HG03060 (cell line): Measurements from ENCODE around the gene NCAN.

ENCODE experiments used
- ATAC-seq: cut with Tn5 transposase; IDR thresholded peaks from one replicate; pipeline ENCODE4 v1.9.1; 2021; ENCODE audit warnings: low read depth, moderate number of reproducible peaks; ENCODE audit not compliant: unreplicated experiment

NCAN gene

DNA sequence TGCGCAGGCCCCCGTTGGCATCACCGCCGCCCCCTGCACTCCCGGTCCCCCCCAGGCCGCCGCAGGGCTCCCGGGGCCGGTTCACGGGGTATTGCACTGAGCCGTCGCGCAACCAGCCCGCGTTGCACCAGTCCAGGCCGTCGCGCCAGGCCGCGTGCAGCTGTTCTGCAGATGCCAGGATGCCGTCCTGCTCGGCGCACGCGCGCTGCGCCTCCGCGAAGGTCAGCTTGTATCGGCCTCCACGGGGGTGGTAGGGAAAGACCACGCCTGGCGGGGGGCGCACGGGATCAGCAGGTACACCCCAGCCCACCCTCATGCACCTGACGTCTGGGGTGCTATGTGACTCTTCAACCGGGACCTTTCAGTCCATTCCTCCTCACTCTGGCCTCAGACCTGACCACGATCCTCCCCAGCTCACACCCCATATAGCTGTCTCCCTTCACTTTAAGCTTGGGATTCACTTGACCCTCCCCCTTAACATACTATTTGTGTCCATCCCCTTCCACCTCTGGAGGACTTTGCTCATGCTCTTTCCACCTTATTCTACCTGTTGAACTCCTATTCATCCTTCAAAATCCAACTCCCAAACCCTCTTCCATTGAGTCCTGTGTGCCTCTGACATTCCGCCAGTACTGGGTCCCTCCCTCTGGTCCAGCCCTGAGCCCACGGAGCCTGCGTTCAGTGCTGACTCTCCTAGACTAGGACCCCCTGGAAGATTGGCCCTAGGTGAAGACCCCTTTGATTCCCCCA is 47.0 kb downstream of the NCAN start:
- ATAC-seq = no peak

DNA sequence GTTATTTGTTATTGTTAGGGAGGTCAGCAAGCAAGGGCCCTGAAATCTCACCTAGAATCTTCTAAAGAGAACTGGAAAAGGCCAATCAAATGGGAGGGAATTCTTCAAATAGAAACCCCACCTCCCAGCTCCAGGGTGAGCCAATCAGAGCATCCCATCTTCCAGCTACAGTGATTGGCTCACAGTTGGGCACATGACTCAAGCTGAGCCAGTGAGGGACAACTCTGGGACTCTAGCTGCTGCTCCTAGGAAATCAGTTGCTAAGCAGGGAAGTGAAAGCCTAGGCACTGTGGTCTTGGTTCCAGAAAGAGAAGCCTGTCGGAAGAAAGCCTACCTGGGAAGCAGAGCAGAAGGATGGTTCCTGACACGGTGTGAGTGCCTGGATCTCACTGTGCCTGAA is 48.0 kb downstream of the NCAN start:
- no peak for ATAC-seq

- no peak for ATAC-seq
Observed at GRCh38 chr19:19260417-19261214, 48.9 kb downstream of the NCAN start.

- ATAC-seq = no peak
Observed at GRCh38 chr19:19261350-19262189, 49.8 kb downstream of the NCAN start.

- ATAC-seq = no peak
Observed at GRCh38 chr19:19262190-19263057, 50.7 kb downstream of the NCAN start.

GRCh38 chr19:19263886-19264487 is 52.2 kb downstream of the NCAN start:
- no peak for ATAC-seq

- ATAC-seq = no peak
Observed at GRCh38 chr19:19267305-19267704, 55.5 kb downstream of the NCAN start.

DNA sequence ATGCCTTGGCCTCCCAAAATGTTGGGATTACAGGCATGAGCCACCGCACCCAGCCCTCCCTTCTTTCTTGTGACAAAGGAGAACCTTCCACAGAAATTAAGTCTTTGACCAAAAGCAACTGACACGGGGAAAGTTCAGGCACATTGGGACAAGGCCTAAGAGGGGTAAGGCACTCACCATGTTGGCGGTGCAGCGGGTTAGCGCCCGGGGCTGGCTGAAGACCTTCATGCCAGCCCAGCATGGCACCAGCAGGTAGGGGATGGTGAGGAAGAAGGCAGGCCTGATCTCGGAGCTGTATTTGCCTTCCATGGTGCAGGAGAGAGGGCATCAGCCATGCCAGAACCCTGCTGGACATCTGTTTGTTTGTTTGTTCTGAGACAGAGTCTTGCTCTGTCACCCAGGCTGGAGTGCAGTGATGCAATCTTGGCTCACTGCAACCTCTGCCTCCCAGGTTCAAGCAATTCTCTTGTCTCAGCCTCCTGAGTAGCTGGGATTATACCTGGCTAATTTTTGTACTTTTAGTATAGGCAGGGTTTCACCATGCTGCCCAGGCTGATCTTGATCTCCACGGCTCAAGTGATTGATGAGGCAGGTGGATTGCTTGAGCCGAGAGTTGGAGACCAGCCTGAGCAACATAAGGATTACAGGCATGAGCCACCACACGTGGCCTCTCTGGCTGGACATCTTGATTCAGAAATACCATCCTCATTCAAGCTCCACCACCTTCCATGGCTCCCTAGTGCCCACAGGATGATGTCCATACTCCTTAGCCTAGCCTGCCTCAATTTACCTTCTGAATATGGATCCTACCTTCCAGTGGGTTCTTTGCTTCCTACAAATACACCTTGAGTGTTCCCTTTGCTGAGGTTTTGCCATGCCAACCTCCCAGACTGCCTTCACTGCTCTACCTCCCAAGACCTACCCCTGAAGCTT is 57.0 kb downstream of the NCAN start:
- ATAC-seq = no peak

GRCh38 chr19:19269952-19270694 is 58.4 kb downstream of the NCAN start:
- no peak for ATAC-seq

DNA sequence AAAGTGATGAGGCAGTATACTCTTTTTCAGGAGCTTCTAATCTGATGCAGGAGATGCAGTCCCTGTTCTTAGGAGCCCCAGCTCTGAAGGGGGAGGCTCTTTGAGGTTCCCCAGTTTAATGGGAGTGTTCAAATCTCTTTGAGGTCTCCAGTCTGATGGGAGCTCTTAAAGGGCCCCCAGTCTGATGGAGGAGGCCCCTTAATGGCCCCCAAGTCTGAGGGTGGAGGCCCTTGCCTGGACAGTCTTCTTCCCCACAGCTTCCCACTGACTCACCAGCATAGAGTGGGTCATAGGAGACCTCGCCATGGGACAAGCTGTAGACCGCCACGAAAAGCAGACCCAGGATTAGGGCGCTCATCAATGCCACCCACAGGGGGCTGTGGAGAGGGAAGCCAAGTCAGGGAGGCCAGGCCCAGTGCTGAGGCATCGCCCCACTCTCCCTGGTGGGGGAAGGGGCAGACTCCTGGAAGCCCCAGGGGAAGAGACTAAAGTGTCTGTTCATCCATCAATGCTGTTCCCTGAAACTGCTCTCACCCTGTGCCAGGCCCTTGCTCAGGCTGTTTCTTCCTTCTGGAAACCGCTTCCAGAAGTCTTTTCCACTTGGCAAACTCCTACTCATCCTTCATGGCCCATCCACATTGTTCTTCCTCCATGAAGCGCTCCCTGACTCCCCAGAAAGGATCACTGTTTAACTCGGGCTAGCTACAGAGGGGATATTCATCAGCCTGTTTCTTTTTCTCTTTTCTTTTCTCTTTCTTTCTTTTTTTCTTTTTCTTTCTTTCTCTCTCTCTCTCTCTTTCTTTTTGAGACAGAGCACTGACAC is 59.2 kb downstream of the NCAN start:
- no peak for ATAC-seq

DNA sequence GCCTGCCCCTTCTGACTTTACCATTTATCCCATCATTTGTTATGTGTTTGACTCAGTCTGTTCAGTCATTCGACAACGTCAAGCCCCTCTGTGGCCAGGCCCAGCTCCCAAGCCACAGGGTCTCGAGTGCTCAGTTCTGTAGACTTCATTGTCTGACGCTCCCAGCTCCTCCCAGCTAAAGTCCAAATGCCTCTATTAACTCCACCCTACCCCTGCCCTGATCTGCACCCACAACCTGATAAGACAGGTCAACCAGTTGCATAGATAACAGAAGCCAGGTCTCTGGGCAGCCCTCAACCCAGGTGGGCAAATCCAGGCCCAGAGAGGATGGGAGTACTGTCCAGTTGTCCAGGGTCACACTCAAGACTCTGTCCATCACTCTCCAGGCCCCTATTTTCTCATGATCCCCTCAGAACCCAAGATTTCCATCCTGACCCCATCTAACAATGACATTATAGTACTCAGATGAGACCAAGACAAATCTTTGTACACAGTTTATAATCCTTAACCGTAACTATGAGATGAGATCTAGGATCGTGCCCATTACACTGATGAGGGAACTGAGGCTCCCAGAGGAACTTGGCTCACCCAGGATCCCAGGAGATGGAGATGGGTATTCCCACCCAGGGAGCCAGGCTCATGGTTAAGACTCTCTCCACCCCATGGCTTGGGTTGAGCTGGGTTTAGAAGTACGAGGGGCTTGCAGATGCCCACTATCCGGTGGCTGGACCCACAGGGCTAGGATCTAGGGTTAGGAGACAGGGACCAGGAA is 60.3 kb downstream of the NCAN start:
- no peak for ATAC-seq

DNA sequence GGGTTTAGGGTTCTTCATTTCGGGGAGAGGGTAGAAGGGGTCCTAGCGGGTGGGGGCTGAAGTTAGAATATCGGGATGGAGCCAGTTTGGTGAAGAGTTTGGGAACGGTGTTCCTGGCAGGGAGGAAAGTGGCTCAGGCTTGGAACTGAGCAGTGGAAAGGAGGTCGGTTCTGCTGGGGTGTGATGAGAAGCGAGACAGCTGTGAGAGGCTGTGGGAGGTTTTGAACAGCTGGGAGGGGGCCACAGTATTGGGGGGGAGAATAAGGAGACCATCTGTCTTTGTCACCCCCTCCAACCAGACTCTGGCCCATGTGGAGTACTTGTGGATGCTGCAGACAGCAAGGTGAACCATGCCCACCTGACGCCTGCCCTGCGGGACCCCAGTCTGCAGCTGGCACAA is 62.4 kb downstream of the NCAN start:
- no peak for ATAC-seq

DNA sequence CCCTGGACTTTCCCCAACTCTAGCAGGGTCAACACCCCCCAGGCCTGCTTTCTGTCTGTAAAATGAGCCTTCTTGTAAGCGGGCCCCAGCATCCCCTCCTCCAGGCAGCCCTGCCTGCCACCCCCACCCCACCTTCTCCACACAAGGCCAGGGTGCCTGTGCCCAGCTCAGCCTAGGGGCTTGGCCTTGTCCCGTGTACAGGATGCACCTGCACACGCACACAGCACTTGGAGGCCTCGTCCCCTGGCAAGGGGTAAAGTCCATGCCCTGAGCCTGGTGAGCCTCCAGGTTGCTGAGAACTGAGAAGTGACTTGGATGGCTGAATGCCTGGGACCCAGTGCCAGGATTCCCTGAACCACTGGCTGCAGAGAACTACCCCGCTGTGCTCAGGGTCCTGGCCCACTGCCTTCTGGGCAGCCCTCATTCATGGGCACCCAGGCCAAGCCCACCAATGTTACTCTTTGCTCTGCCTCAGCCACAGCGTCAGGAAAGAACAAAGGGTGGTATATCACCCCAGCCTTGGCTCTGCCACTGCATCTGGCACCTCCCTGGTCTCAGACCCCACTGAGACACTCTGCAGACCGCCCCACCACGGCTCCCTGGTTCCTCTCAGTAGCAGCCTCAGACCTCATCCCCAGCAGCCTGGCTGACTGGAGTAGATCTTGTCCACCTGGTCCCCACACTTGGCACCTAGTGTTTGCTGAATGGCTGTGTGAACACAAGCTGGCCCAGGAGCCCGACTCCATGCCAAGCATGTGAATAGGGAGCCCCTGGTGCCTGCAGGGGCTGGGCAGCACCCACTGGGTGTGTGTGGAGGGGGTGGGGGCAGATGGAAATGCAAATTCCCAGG is 63.2 kb downstream of the NCAN start:
- no peak for ATAC-seq

GRCh38 chr19:19276386-19276785 is 64.6 kb downstream of the NCAN start:
- ATAC-seq = no peak

- ATAC-seq = no peak
Observed at GRCh38 chr19:19276851-19277250, 65.1 kb downstream of the NCAN start.

DNA sequence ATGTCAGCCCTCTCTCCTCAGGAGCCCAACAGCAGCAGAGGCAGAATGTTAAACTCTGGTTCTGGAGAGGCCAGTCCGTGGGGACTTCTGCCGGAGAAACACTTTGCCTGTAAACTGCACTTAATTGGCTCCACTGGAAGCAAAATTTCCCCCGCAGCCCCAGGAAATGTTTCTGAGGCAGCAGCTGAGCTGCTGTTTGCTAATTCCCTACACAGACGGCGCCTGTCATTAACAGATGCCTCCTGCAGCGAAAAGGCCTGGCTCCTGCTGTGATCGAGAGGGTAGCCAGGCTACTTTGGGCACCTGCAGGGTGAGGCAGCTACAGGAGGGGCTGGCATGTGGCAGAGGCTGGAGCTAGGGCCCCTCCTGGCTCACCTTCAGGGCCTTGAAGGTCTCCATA is 66.6 kb downstream of the NCAN start:
- ATAC-seq = no peak
